GM12864 (cell line): ENCODE data around the gene FAM227B.
"Not testable (repeated sequence)": the region's sequence is repeated elsewhere in the genome, so short reads cannot be mapped to it uniquely, and the experiment has no call there.

Source experiments
- DNase-seq: peaks from one replicate; pipeline ENCODE4 v3.0.0-alpha.2; 2011; ENCODE audit warnings: low read depth
- H3K4me3 ChIP-seq: 2 replicates; pipeline ENCODE4 v1.5.1; 2011; ENCODE audit warnings: mild to moderate bottlenecking, low read depth, low read length, control low read depth
- CTCF ChIP-seq: IDR thresholded peaks from 2 replicates; pipeline ENCODE4 v1.5.1; 2011; ENCODE audit warnings: low read depth, mild to moderate bottlenecking, moderate library complexity, low read length, control low read depth, inconsistent platforms; ENCODE audit errors: missing control alignments

Gene FAM227B

DNA sequence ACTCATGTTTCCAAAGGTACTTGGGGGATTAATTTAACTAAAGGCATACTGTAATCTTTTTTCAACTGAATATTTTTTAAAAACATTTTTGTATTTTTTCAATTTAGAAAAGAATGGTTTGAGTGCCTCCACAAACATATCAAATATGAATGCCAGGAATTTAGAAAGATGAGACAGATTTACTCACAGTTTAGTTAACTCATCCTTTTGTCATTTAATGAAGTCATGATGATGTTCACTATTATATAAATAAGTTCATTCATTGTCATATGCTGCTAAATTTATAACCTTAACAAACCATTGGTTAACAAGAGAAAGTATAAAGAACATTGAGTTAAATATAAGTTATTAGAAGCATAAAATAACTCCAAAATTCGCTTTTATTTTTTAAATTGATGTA, 147.6 kb downstream of the FAM227B start:
- TF ChIP-seq CTCF: no peak
- DNase-seq: no peak

DNA sequence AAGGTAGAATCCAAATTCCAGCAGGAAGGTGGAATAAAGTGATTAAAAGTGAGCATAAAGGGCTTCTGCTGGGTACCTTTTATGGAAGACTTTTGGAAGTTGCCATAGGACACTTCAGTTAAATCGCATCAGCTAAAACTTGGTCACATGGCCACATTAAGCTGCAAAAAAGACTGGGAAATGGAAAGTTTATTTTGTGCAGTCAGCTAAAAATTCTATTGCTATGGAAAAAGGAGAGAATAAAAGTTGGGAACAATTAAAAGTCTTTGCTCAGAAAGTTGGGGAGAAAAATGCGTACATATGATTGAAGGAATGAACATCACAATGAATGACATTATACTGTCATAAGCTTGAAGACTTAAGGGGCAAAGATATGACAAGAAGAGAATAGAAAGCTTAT, 148.3 kb downstream of the FAM227B start:
- no peak for TF ChIP-seq CTCF
- no peak overlapping the region for H3K4me3 ChIP-seq
- no peak for DNase-seq

More for the DNA sequence above, 147.6 kb downstream of the FAM227B start:
- no peak overlapping the region for H3K4me3 ChIP-seq

DNA sequence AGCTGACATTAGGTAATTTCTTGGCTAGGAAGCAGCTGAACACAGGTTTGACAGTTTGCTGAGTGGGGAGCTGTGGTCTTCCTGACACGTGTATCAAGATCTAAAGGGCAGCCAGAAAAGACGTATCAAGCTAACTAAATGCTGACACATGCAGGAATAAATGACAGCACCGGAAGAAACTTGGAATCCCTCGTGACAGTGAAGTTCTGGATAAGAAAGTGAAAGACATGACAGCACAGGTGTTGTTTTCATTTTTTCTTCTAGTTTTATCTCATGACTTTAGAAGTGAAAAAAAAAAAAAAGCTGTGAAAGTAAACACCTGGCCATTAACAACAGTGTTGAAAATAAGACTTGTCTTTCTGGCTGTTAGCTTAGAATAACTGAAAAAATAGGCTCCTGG, 148.9 kb downstream of the FAM227B start:
- no peak for TF ChIP-seq CTCF
- H3K4me3 ChIP-seq: no peak overlapping the region
- DNase-seq: peak; percentile 25

DNA sequence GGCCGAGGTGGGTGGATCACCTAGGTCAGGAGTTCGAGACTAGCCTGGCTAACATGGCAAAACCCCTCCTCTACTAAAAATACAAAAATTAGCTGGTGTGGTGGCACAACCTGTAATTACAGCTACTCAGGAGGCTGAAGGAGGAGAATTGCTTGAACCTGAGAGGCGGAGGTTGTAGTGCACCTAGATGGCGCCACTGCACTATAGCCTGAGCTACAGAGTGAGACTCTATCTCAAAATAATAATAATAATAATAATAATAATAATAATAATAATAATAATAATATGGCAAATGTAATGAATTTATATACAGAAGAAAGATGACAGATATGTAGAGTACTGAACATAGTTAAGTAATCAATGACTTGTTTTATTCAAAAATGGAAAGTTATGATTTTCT, 149.4 kb downstream of the FAM227B start:
- not testable (repeated sequence) for H3K4me3 ChIP-seq, DNase-seq
- peak; percentile 39 for TF ChIP-seq CTCF

DNA sequence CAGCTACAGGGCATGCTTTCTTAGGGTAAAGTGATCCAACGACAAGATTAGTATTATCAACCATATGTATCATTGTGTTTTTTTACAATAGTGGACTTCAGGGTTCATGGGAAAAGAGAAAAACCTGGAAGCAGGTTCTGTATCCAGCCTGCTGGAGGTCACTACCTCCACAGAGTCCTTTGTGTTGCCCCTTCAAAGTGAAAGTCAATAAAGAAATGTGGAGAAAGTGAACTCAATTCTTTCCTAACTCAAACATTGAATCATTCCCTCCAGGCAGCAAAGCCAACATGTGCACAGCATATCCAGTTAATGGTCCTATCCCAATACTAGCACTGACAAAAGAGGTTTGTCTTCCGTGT, 152.2 kb downstream of the FAM227B start:
- DNase-seq: no peak
- H3K4me3 ChIP-seq: no peak overlapping the region
- no peak for TF ChIP-seq CTCF

DNA sequence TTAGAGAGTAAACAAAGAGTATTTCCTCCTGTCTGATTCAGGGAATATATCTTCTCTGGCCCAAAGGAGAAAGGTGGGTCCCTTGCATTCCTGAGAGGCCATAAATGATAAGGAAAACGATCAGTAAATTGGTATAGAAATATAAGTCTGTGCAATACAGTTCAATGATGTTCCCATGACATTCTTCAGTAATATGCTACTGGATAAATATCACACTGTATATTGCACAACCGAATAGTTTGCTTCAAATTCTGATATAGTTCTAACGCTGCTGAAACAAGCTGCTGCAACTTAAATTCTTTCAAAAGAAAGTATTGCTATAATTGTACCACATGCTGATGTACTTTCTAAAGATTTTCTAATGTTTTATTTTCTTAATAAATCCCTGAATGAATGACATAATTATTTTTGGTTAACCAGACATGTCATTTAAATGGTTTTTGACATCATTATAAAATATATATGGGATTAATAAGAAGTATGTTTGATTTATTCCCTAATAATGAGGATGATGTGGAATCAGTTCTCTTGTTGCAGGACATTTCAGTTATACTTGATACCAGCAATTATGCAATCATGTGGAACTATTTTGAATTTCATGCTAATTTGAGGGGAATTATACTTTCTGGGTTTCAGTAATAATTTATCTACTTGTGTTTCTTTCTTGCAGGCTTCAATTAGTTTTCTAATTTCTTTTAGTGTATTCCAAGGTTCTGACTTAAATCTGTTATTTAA, 152.7 kb downstream of the FAM227B start:
- no peak overlapping the region for H3K4me3 ChIP-seq
- no peak for TF ChIP-seq CTCF
- DNase-seq: no peak

DNA sequence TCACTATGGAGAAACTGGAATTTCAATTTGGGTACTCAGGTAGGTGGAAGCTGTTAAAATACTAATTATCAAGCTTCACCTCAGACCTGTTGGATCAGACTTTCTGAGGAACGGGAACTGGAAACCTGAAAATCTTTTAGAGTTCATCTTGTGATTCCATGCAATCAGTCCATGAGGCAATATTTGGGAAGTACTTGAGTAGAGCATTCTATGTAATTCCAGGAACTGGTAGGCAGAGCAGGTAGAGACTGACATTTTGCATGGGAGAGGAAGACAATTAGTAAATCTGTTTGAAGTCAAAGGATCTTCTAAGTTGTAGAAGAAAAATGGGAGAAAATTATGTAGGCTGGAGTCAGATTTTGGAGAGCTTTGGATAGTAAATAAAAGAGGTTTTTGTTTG, 154.5 kb downstream of the FAM227B start:
- no peak for DNase-seq
- no peak overlapping the region for H3K4me3 ChIP-seq
- no peak for TF ChIP-seq CTCF
